Measurements from ENCODE around the gene SYNGR1. TPM values are rescaled to one million over a fixed set of nuclear protein-coding genes. Genes with fewer than 3 reads are reported as not detected.
"Not testable (repeated sequence)": the region's sequence is repeated elsewhere in the genome, so short reads cannot be mapped to it uniquely, and the experiment has no call there.

Gene SYNGR1
- total RNA-seq, 4 donors from 2014 or later = 13.3 to 35.5 (median 21.5) TPM

GRCh38 chr22:39332441-39333064, 17.2 kb upstream of the SYNGR1 start:
- no peak for TF ChIP-seq POLR2A (IDR thresholded peaks at IDR 0.05)
- Histone ChIP-seq H3K27ac (peak overlapping the region in 1 of 4 donors; percentile 29), H3K9me3 (no peaks in the 10 kb centered on the region), H3K36me3 (no peaks in the 10 kb centered on the region), H3K4me3 (no peak overlapping the region), H3K4me1 (peaks cover 0 to 9% (median 0%) of the 10 kb centered on the region in 3 donors), H3K27me3 (peaks cover 0 to 6% (median 0%) of the 10 kb centered on the region in 4 donors)
- WGBS, 2 donors = 52 to 59% methylated on average over 5 of the region's 5 CpGs
- intact Hi-C loops (cut with DNase I) = no loop called here
- DNase-seq = no peak

- H3K36me3 ChIP-seq = no peaks in the 10 kb centered on the region
- TF ChIP-seq CTCF (IDR thresholded peaks at IDR 0.05) (no peak), POLR2A (IDR thresholded peaks at IDR 0.05) (no peak)
- no peak overlapping the region for H3K4me3 ChIP-seq
- no peak overlapping the region for H3K27ac ChIP-seq
- DNase-seq = no peak
- H3K4me1 ChIP-seq = peaks cover 0 to 9% (median 0%) of the 10 kb centered on the region in 3 donors
- intact Hi-C loops (cut with DNase I) = no loop called here
- no peaks in the 10 kb centered on the region for H3K9me3 ChIP-seq
- 84 to 91% methylated on average over 5 of the region's 5 CpGs for WGBS, 2 donors
- H3K27me3 ChIP-seq = peaks cover 0 to 6% (median 0%) of the 10 kb centered on the region in 4 donors
These were observed 13.4 kb upstream of the SYNGR1 start for GRCh38 chr22:39336411-39336810.

- not testable (repeated sequence) for H3K36me3 ChIP-seq, H3K4me3 ChIP-seq, H3K9me3 ChIP-seq, H3K27ac ChIP-seq, H3K27me3 ChIP-seq, DNase-seq
- intact Hi-C loops (cut with DNase I) = loop anchor here (10.0 kb wide), 1 partner anchor 175 kb away; no protein-coding TSS in a partner anchor
- 58 to 74% methylated on average over 7 of the region's 7 CpGs for WGBS, 2 donors
- H3K4me1 ChIP-seq = peaks cover 0 to 11% (median 0%) of the 10 kb centered on the region in 3 donors
These were observed 10.0 kb upstream of the SYNGR1 start for GRCh38 chr22:39339775-39340174.

- Histone ChIP-seq H3K4me1 (peaks cover 0 to 11% (median 0%) of the 10 kb centered on the region in 3 donors), H3K36me3 (no peaks in the 10 kb centered on the region), H3K9me3 (no peaks in the 10 kb centered on the region), H3K27me3 (no peaks in the 10 kb centered on the region), H3K4me3 (no peak overlapping the region), H3K27ac (no peak overlapping the region)
- intact Hi-C loops (cut with DNase I) = loop anchor here (10.0 kb wide), 1 partner anchor 174 kb away; no protein-coding TSS in a partner anchor
- TF ChIP-seq POLR2A (IDR thresholded peaks at IDR 0.05) (no peak), CTCF (IDR thresholded peaks at IDR 0.05) (no peak)
- WGBS, 2 donors = 76 to 83% methylated on average over 3 of the region's 3 CpGs
- no peak for DNase-seq
These were observed 8.6 kb upstream of the SYNGR1 start for GRCh38 chr22:39341179-39341578.

DNA sequence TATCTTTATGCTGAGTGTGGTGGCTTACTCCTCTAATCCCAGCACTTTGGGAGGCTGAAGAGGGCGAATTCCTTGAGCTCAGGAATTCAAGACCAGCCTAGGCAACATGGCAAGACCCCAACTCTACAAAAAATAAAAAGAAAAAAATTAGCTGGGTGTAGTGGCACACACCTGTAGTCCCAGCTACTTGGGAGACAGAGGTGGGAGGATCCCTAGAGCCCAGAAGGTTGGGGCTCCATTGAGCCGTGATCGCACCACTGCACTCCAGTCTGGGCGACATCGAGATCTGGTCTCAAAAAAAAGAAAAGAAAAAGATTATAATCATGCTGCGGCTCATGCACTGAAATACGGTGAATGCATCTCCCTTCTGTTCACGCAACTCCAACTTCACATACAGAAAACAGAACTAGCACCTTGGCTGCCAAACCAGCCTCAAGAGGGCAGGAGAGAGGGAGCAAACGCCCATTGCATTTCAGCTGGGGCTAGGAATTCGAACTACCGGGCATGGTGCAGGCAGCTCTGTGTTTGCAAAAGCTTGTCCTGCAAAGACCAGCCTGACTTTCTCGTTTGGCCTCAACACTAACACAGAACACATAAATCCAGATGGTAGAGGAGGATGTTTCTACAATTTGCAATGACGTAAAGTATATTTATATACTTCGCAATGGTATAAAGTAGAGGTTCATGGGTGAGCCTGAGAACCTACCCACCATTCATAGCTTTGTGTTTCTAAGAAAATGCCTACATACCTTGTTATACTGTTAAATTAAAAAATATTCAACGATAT, 6.3 kb upstream of the SYNGR1 start:
- no peak overlapping the region for H3K27ac ChIP-seq
- no peak overlapping the region for H3K4me3 ChIP-seq
- intact Hi-C loops (cut with DNase I) = loop anchor here (10.0 kb wide), 1 partner anchor 171 kb away; no protein-coding TSS in a partner anchor
- WGBS, 2 donors = 24 to 32% methylated on average over 14 to 15 of the region's 15 CpGs
- H3K9me3 ChIP-seq = no peaks in the 10 kb centered on the region
- H3K27me3 ChIP-seq = no peaks in the 10 kb centered on the region
- DNase-seq = no peak
- TF ChIP-seq POLR2A (IDR thresholded peaks at IDR 0.05) (no peak), CTCF (IDR thresholded peaks at IDR 0.05) (peak; percentile 39 to 82 (median 64))
- no peaks in the 10 kb centered on the region for H3K36me3 ChIP-seq
- peaks cover 0 to 13% (median under 1%) of the 10 kb centered on the region in 3 donors for H3K4me1 ChIP-seq

DNA sequence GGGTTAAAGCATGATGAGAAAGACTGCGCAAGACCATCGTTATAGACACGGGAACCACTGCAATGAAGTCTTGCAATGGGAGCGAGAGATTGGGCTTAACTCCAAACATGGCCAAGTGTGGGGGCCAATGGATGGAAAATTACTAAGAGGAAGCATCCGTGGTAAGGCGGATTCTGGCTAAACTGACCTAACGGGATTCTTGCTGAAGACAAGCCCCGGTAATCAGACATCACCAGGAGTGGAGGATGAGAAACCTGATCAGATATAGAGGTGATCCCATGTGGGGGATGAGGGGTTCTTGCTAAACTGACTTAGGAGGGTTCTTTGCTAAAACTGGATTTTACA, 5.8 kb upstream of the SYNGR1 start:
- Histone ChIP-seq H3K9me3 (no peaks in the 10 kb centered on the region), H3K4me1 (peaks cover 3 to 19% (median 6%) of the 10 kb centered on the region in 3 donors), H3K4me3 (no peak overlapping the region), H3K27me3 (no peaks in the 10 kb centered on the region), H3K27ac (no peak overlapping the region), H3K36me3 (no peaks in the 10 kb centered on the region)
- intact Hi-C loops (cut with DNase I) = loop anchor here (10.0 kb wide), 1 partner anchor 171 kb away; no protein-coding TSS in a partner anchor
- WGBS, 2 donors = 66 to 69% methylated on average over 8 of the region's 8 CpGs
- DNase-seq = no peak
- TF ChIP-seq POLR2A (IDR thresholded peaks at IDR 0.05) (no peak), CTCF (IDR thresholded peaks at IDR 0.05) (no peak)

Data from esophagus squamous epithelium (tissue), 5 donors.